T-helper 22 cell (primary cell): ENCODE results near the gene SMC6.

Experiments used
- DNase-seq: peaks from one replicate; pipeline ENCODE4 v3.0.0-alpha.2; 2020; ENCODE audit warnings: low read depth

Gene SMC6

DNA sequence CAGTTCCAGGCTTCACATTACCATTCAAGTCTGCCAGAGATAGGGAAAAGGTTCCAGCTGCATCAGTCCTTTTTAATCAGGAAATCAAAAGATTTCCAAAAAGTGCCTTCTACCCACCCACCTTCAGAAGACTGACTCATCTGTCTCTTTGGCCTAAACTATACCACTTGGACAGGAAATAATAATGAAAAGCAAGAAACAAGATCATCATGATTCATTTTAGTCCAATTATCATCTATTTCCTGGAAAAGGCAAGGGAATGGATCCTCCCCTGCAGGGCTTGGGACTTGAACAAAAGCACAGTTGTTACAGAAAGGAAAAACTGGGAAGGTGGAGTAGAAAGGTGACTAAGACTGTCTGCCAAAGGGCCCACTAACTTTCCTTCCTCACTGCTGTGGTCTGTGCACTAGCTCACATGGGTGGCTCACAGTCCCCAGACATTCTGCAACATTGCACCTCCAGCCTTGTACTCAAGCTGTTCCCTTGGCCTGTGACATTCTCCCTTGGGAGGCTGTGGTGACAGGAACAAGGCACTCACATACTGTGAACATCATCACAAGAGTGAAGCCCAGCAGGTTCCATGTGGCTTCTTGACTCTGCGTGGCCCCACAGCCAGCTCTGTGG, 137.8 kb downstream of the SMC6 start:
- DNase-seq = no peak

GRCh38 chr2:17615147-17615546, 138.5 kb downstream of the SMC6 start:
- DNase-seq = no peak

DNA sequence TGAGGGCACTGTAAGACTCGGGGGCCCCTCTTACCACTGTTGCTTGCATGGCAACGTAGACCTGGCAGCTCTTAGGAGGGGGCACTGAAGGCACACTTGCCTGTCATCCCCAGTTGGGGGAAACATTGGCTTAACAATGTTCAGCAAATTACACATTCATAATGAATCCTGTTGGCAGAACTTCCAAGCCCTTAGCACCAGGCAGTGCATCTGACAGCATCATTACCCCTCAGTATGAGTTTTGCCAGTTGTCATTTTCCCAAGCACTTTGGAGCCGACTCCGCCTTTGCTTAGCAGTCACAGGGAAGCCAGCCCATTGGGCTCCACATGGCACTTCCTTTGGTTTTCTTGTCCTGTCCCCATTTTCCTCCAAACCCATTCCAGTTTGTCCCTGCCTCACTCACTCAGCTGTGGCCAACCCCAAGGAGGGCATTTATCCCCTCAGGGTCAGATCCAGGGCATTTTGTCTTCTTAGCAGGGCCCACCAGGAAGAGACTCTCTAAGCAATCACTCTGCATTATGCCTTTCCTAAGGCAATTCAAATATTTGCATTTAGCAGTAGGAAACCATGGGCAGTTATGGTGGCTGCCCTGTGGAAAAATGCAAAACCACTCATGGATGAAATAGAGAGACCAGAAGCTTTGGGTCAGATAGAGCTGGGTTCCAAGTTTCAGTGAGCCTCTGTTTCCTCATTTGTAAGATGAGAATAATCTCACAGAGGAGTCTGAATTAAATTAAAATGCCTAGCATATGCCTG, 139.3 kb downstream of the SMC6 start:
- no peak for DNase-seq
